ENCODE measurements around the gene KRT76.

DNA sequence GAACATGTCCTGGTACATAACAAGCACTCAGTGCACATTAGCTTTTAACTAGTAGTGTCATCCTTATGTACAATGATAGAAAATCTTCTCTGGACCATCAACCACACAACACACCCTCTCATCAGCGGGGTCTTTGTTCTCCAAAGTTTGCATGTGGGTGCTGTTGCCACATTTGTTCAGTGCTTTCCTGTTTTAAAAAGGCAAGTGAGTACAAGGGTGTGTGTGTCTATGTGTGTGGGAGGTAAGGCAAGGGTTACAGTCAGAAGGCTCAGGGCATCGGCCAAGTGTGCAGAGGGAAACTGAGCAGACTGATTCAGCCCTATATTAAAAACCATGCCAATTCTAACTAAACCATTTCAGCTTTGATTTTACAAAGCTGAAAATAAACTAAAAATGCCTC, 17.9 kb downstream of the KRT76 start:
- TF ChIP-seq, protein P1, sequence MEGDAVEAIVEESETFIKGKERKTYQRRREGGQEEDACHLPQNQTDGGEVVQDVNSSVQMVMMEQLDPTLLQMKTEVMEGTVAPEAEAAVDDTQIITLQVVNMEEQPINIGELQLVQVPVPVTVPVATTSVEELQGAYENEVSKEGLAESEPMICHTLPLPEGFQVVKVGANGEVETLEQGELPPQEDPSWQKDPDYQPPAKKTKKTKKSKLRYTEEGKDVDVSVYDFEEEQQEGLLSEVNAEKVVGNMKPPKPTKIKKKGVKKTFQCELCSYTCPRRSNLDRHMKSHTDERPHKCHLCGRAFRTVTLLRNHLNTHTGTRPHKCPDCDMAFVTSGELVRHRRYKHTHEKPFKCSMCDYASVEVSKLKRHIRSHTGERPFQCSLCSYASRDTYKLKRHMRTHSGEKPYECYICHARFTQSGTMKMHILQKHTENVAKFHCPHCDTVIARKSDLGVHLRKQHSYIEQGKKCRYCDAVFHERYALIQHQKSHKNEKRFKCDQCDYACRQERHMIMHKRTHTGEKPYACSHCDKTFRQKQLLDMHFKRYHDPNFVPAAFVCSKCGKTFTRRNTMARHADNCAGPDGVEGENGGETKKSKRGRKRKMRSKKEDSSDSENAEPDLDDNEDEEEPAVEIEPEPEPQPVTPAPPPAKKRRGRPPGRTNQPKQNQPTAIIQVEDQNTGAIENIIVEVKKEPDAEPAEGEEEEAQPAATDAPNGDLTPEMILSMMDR (IDR thresholded peaks at IDR 0.05), result no peak
- TF ChIP-seq POLR2A (IDR thresholded peaks at IDR 0.05), result no peak

Measured in tibial nerve (tissue), 3 donors.